Measurements from ENCODE around the gene ME3. TPM values are rescaled to one million over a fixed set of nuclear protein-coding genes. Genes with fewer than 3 reads are reported as not detected.

ME3 gene
- polyA plus RNA-seq, 1 experiment: 15.8 TPM

DNA sequence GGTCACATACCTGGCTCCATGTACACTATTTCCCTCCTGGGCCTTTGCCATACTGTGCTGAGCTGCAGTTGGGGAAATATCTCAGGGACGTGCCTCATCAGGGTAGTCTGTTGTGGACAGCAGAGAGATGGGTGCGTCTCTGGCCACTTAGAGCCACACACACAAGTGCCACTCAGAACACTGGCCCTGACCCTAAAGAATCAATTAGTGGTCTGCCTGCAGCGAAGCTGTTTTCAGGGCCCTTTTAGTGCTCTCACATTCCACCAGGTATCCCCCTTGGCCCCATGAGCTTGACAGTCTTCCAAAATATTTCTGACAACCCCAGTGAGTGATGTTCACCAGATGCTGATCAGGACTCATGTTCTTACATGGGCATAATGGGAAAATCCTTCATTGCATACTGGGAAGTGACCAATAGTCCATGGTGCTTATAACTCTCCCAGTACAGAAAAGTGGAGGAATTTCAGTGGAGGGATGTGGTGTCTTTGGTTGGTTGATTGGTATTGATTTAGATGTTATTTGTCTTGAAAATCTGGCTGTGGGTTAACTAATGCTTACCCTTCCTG, 66.1 kb downstream of the ME3 start:
- POLR2A ChIA-PET: no interaction called here
- Histone ChIP-seq H3K4me3 (ENCODE audit: low read depth, low read length) (no peak overlapping the region), H3K36me3 (ENCODE audit: control insufficient read depth, insufficient read depth, low read length) (no peaks in the 10 kb centered on the region), H3K27me3 (ENCODE audit: control insufficient read depth, insufficient read depth, low read length) (no peaks in the 10 kb centered on the region)
- CTCF ChIA-PET: interaction anchor here (0.5 to 4.0 kb wide), 10 partner anchors 9 to 374 kb away, joined by 3 to 41 read pairs (median 6); no protein-coding TSS in a partner anchor
- TF ChIP-seq CTCF (IDR thresholded peaks at IDR 0.05; ENCODE audit: insufficient read depth, low read depth, low read length): no peak
- no peak for DNase-seq (ENCODE audit: low read depth)

GRCh38 chr11:86596861-86597586, 75.4 kb downstream of the ME3 start:
- CTCF ChIA-PET: interaction anchor here (1.1 to 1.9 kb wide), 3 partner anchors 9 to 15 kb away, joined by 3 to 9 read pairs (median 6); no protein-coding TSS in a partner anchor
- H3K36me3 ChIP-seq (ENCODE audit: control insufficient read depth, insufficient read depth, low read length): no peaks in the 10 kb centered on the region

DNA sequence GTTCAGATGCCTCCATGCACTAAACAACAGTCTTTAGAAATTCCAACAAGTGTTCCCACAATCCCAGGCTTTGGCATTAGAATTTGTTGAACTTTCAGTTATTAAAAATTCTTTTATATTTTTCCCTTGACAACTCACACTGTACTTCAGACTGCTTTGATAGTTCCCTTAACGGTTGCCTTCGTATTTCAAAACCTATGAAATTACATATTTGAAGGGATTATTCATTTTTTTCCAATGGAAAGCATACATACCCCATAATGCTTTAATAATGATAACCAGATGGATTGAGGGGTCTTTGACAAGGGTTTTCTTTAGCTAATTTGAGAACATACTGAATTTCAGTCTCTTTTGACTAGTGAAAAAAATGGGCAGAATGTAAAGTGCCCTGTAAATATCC, 76.5 kb downstream of the ME3 start:
- ChIA-PET POLR2A (no interaction called here), CTCF (interaction anchor here (2.1 kb wide), 1 partner anchor 12 kb away, joined by 15 read pairs; no protein-coding TSS in a partner anchor)
- no peak overlapping the region for H3K4me3 ChIP-seq (ENCODE audit: low read depth, low read length)
- DNase-seq (ENCODE audit: low read depth): no peak
- no peak for TF ChIP-seq CTCF (IDR thresholded peaks at IDR 0.05; ENCODE audit: insufficient read depth, low read depth, low read length)
- no peaks in the 10 kb centered on the region for H3K36me3 ChIP-seq (ENCODE audit: control insufficient read depth, insufficient read depth, low read length)
- H3K27me3 ChIP-seq (ENCODE audit: control insufficient read depth, insufficient read depth, low read length): no peaks in the 10 kb centered on the region

More at GRCh38 chr11:86596861-86597586, 75.4 kb downstream of the ME3 start:
- Histone ChIP-seq H3K27me3 (ENCODE audit: control insufficient read depth, insufficient read depth, low read length) (no peaks in the 10 kb centered on the region), H3K4me3 (ENCODE audit: low read depth, low read length) (no peak overlapping the region)
- DNase-seq (ENCODE audit: low read depth): no peak
- no peak for TF ChIP-seq CTCF (IDR thresholded peaks at IDR 0.05; ENCODE audit: insufficient read depth, low read depth, low read length)
- POLR2A ChIA-PET: no interaction called here

GRCh38 chr11:86595451-86595850, 77.0 kb downstream of the ME3 start:
- TF ChIP-seq CTCF (IDR thresholded peaks at IDR 0.05; ENCODE audit: insufficient read depth, low read depth, low read length): no peak
- no peak for DNase-seq (ENCODE audit: low read depth)
- Histone ChIP-seq H3K4me3 (ENCODE audit: low read depth, low read length) (no peak overlapping the region), H3K36me3 (ENCODE audit: control insufficient read depth, insufficient read depth, low read length) (no peaks in the 10 kb centered on the region), H3K27me3 (ENCODE audit: control insufficient read depth, insufficient read depth, low read length) (no peaks in the 10 kb centered on the region)
- ChIA-PET POLR2A (no interaction called here), CTCF (interaction anchor here (0.8 to 2.1 kb wide), 2 partner anchors 13 to 17 kb away, joined by 3 to 15 read pairs; no protein-coding TSS in a partner anchor)

- ChIA-PET POLR2A (no interaction called here), CTCF (interaction anchor here (2.1 kb wide), 1 partner anchor 13 kb away, joined by 15 read pairs; no protein-coding TSS in a partner anchor)
- TF ChIP-seq CTCF (IDR thresholded peaks at IDR 0.05; ENCODE audit: insufficient read depth, low read depth, low read length): no peak
Observed at GRCh38 chr11:86594746-86595145, 77.7 kb downstream of the ME3 start.

More at GRCh38 chr11:86594746-86595145, 77.7 kb downstream of the ME3 start:
- no peaks in the 10 kb centered on the region for H3K27me3 ChIP-seq (ENCODE audit: control insufficient read depth, insufficient read depth, low read length)
- no peak for DNase-seq (ENCODE audit: low read depth)
- no peaks in the 10 kb centered on the region for H3K36me3 ChIP-seq (ENCODE audit: control insufficient read depth, insufficient read depth, low read length)
- H3K4me3 ChIP-seq (ENCODE audit: low read depth, low read length): no peak overlapping the region
